Uterus (tissue), 4 donors: ENCODE measurements around the gene KPNA4. TPM values are rescaled to one million over a fixed set of nuclear protein-coding genes. Genes with fewer than 3 reads are reported as not detected.
"Not testable (repeated sequence)": the region's sequence is repeated elsewhere in the genome, so short reads cannot be mapped to it uniquely, and the experiment has no call there.

Experiments used
- DNase-seq, 2 donors: peaks; one replicate each; pipeline ENCODE4 v3.0.0-alpha.2; 2019 to 2020
- H3K27ac ChIP-seq, 2 donors: fragments of 200-600 bp; sonication (generic); 1 replicate in 1 of 2; 2 replicates in 1 of 2; pipeline ENCODE4 v1.5.1; 2016 to 2018
- H3K27me3 ChIP-seq, 2 donors: fragments of 200-600 bp; sonication (generic); one replicate each; pipeline ENCODE4 v1.5.1; 2018 to 2019; ENCODE audit warnings: control low read depth in 1 of 2
- H3K36me3 ChIP-seq, 2 donors: fragments of 200-600 bp; sonication (generic); one replicate each; pipeline ENCODE4 v1.5.1; 2019; ENCODE audit warnings: control low read depth in 1 of 2
- H3K4me1 ChIP-seq, 2 donors: fragments of 200-600 bp; sonication (generic); one replicate each; pipeline ENCODE4 v1.5.1; 2018 to 2019; ENCODE audit warnings: control low read depth in 1 of 2
- H3K4me3 ChIP-seq, 2 donors: fragments of 200-600 bp; sonication (generic); 1 replicate in 1 of 2; 2 replicates in 1 of 2; pipeline ENCODE4 v1.5.1; 2018 to 2019; ENCODE audit warnings: mild to moderate bottlenecking in 1 of 2
- H3K9me3 ChIP-seq, 2 donors: fragments of 200-600 bp; sonication (generic); one replicate each; pipeline ENCODE4 v1.5.1; 2019; ENCODE audit warnings: control low read depth in 1 of 2
- POLR2A ChIP-seq, 2 donors: fragments of 450-650 bp; IDR thresholded peaks; one replicate each; pipeline ENCODE4 v1.6.1; 2016; ENCODE audit warnings: antibody characterized with exemption in 2 of 2, mild to moderate bottlenecking in 1 of 2, moderate library complexity in 1 of 2
- intact Hi-C: fragments of 100-400 bp; cut with DNase I; formaldehyde crosslinking; loops from one replicate; pipeline ENCODE4 v1.15.1; 2023; ENCODE audit warnings: low total_unique reads
- total RNA-seq, 4 donors: library from RNA; depleted of rRNA in 3 of 4; stranded (reverse); fragments of >200 nt in 3 of 4; gene quantifications; one replicate each; pipeline versions ENCODE4 v1.1.0 to v1.2.4, GENCODE V29; 2014 to 2023
- TF ChIP-seq, protein P1 (sequence below), 4 experiments: fragments of 200-600 bp in 2 of 4; fragments of 450-650 bp in 2 of 4; sonication (generic) in 2 of 4; IDR thresholded peaks; one replicate each; pipeline ENCODE4 v1.5.1; 2016 to 2019; ENCODE audit warnings: antibody characterized with exemption in 4 of 4, mild to moderate bottlenecking in 2 of 4, moderate library complexity in 1 of 4
- donor health status: DM: yes; HTN: yes; CAD: no.

KPNA4 gene
- total RNA-seq, 4 donors from 2014 or later, result 18.5 to 72.7 (median 33.5) TPM

DNA sequence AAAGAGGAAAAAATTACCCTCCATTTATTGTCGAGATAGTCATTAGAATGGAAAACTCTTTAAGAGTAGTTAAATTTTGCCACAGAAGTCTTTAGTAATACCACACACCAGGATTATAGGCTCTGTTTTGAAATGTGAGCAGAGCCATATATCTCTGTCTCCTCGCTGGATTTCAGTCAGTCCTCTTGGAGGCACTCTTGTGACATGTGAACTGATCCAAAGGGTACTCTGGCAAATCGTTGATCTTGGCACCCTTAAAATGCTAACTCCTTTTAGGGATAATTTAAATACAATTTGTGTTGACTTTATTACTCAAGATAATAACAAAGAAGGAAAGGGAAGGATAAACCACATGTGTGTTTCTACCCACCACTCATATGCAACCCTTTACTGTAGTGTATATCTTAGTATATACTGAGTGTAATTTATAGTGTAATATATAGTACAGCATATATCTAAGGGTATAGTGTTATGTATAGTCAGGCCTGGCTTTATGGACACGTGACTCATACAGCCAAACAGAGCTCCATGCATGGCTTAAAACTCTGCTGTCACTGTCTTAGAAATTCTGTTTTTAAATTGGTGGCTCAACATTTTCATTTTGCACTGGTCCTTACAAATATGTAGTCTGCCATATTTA lies 12.3 kb upstream of the KPNA4 start:
- H3K27me3 ChIP-seq, result no peaks in the 10 kb centered on the region
- no peaks in the 10 kb centered on the region for H3K9me3 ChIP-seq
- H3K4me3 ChIP-seq, result no peak overlapping the region
- DNase-seq, result no peak
- intact Hi-C loops, result no loop called here
- TF ChIP-seq POLR2A (IDR thresholded peaks at IDR 0.05), result no peak
- TF ChIP-seq, protein P1, sequence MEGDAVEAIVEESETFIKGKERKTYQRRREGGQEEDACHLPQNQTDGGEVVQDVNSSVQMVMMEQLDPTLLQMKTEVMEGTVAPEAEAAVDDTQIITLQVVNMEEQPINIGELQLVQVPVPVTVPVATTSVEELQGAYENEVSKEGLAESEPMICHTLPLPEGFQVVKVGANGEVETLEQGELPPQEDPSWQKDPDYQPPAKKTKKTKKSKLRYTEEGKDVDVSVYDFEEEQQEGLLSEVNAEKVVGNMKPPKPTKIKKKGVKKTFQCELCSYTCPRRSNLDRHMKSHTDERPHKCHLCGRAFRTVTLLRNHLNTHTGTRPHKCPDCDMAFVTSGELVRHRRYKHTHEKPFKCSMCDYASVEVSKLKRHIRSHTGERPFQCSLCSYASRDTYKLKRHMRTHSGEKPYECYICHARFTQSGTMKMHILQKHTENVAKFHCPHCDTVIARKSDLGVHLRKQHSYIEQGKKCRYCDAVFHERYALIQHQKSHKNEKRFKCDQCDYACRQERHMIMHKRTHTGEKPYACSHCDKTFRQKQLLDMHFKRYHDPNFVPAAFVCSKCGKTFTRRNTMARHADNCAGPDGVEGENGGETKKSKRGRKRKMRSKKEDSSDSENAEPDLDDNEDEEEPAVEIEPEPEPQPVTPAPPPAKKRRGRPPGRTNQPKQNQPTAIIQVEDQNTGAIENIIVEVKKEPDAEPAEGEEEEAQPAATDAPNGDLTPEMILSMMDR (IDR thresholded peaks at IDR 0.05), result no peak
- no peaks in the 10 kb centered on the region for H3K36me3 ChIP-seq
- H3K4me1 ChIP-seq, result no peaks in the 10 kb centered on the region
- no peak overlapping the region for H3K27ac ChIP-seq

DNA sequence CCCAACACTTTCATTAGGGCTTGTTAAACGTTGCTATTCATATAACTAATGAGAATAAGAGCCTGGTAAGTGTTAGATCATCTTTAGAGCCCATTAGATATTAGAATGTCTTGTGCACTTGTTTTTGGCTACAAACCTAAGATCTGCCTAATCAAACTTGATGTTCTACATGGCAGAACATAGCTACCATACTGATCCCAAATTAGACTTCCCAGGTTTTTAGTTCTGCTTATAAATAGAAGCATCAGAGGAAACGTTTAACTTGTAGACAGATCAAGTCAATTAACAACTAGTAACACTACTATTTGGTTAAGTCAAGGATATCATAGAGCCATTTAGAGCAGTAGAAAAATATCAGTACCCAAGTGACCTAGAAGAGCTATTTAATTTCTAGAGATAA lies 11.7 kb upstream of the KPNA4 start:
- Histone ChIP-seq H3K4me3 (no peak overlapping the region), H3K27me3 (no peaks in the 10 kb centered on the region), H3K9me3 (no peaks in the 10 kb centered on the region), H3K27ac (no peak overlapping the region), H3K4me1 (no peaks in the 10 kb centered on the region), H3K36me3 (no peaks in the 10 kb centered on the region)
- intact Hi-C loops, result no loop called here
- TF ChIP-seq, protein P1 (IDR thresholded peaks at IDR 0.05), result no peak
- no peak for TF ChIP-seq POLR2A (IDR thresholded peaks at IDR 0.05)
- DNase-seq, result no peak

DNA sequence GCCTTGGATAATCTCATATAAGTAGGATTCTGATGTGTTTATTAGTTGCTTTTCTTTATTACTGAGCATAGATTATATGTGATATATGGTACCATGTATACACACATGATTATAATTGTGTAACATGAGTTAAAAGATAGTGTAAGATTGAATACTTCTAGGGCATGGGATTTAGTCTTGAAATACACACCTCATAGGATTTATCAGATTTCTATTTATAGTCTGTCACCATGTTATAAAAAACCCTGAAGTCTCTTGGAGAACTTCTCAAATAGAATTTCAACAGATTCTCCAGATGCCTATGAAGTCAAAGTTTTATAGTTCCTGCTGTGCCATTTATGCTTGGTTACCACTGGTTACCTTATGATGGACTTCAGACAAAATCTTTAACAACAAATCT lies 11.2 kb upstream of the KPNA4 start:
- intact Hi-C loops, result no loop called here
- no peak overlapping the region for H3K4me3 ChIP-seq
- H3K9me3 ChIP-seq, result no peaks in the 10 kb centered on the region
- no peak overlapping the region for H3K27ac ChIP-seq
- no peaks in the 10 kb centered on the region for H3K36me3 ChIP-seq
- no peak for DNase-seq
- no peaks in the 10 kb centered on the region for H3K4me1 ChIP-seq
- TF ChIP-seq POLR2A (IDR thresholded peaks at IDR 0.05), result no peak
- TF ChIP-seq, protein P1 (IDR thresholded peaks at IDR 0.05), result no peak
- no peaks in the 10 kb centered on the region for H3K27me3 ChIP-seq

- TF ChIP-seq, protein P1 (IDR thresholded peaks at IDR 0.05), result no peak
- no peak for TF ChIP-seq POLR2A (IDR thresholded peaks at IDR 0.05)
- intact Hi-C loops, result no loop called here
- Histone ChIP-seq H3K27ac (no peak overlapping the region), H3K27me3 (no peaks in the 10 kb centered on the region), H3K36me3 (no peaks in the 10 kb centered on the region), H3K9me3 (no peaks in the 10 kb centered on the region), H3K4me3 (no peak overlapping the region), H3K4me1 (no peaks in the 10 kb centered on the region)
- no peak for DNase-seq
These were observed 10.2 kb upstream of the KPNA4 start for GRCh38 chr3:160575589-160575988.

GRCh38 chr3:160574636-160575035 lies 9.3 kb upstream of the KPNA4 start:
- Histone ChIP-seq H3K4me1 (no peaks in the 10 kb centered on the region), H3K4me3 (no peak overlapping the region), H3K36me3 (no peaks in the 10 kb centered on the region), H3K9me3 (no peaks in the 10 kb centered on the region), H3K27ac (no peak overlapping the region), H3K27me3 (no peaks in the 10 kb centered on the region)
- TF ChIP-seq POLR2A (IDR thresholded peaks at IDR 0.05), result no peak
- TF ChIP-seq, protein P1 (IDR thresholded peaks at IDR 0.05), result no peak
- no peak for DNase-seq
- intact Hi-C loops, result no loop called here

GRCh38 chr3:160573955-160574525 lies 8.7 kb upstream of the KPNA4 start:
- intact Hi-C loops, H3K27ac ChIP-seq, H3K4me1 ChIP-seq, H3K27me3 ChIP-seq, H3K36me3 ChIP-seq, H3K4me3 ChIP-seq, DNase-seq, H3K9me3 ChIP-seq: not testable (repeated sequence)
